ENCODE data around the gene ATOX1.

Gene ATOX1

DNA sequence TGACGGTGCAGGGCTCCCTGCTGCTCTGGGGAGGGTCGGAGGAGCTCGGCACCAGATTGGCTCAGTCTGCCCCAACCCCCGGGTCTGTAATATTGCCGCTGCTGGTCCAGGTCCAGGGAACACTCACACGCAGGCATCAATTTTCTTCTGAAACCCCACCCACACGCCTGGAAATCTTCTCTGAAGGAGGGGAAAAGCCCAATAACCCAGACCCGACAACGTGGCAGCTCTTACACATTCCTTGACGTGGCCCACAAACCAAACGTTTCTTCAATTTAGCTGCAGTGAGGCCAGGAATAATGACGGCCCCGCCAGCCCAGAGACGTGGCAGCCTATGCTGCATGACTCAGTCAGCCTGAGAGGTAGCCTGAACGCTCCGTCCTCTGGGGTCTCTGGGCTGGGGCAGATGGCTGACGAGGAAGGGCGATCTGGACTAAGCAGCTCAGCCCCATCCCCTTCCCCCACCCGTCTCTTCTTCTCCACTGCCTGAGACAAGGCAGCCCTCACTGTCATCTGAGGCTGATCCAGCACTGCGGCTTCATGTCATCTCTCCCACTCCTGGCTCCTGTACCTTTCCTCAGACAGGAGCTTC, 61.9 kb downstream of the ATOX1 start:
- FAIRE-seq, result no peak
- TF ChIP-seq POLR2AphosphoS5 (IDR thresholded peaks at IDR 0.05; ENCODE audit: low read depth, low read length) (no peak), POLR2A (IDR thresholded peaks at IDR 0.05; ENCODE audit: low read depth, low read length) (no peak), TAF1 (IDR thresholded peaks at IDR 0.05; ENCODE audit: low read depth, low read length) (no peak), POU2F2 (IDR thresholded peaks at IDR 0.05; ENCODE audit: low read depth, low read length) (no peak), PAX5 (IDR thresholded peaks at IDR 0.05; ENCODE audit: insufficient read depth, low read length, severe bottlenecking) (no peak), SPI1 (IDR thresholded peaks at IDR 0.05; ENCODE audit: low read depth, low read length) (no peak)
- no peak for DNase-seq (ENCODE audit: insufficient read length, low spot score)

DNA sequence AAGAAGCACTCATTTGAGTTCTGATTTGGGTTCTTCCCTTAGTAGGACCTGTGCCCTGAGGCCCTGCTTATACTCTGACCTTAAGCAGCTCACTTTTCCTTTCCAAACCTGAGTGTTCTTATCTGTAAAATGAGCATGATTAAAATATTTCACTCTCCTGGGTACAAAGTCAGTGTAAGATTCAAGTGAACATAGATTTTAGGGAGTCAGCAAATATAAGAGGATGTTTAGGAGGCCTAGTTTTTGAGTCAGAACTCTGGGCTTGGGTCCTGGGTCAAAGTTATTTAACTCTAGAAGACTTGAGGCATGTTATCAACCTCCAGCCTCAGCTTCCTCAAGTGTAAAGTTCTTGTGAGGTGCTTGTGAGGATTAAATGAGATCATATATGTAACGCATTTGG, 63.0 kb downstream of the ATOX1 start:
- DNase-seq (ENCODE audit: insufficient read length, low spot score) (no peak), FAIRE-seq (no peak)
- TF ChIP-seq POLR2AphosphoS5 (IDR thresholded peaks at IDR 0.05; ENCODE audit: low read depth, low read length), result no peak
- TF ChIP-seq POU2F2 (IDR thresholded peaks at IDR 0.05; ENCODE audit: low read depth, low read length), result no peak
- no peak for TF ChIP-seq POLR2A (IDR thresholded peaks at IDR 0.05; ENCODE audit: low read depth, low read length)
- no peak for TF ChIP-seq PAX5 (IDR thresholded peaks at IDR 0.05; ENCODE audit: insufficient read depth, low read length, severe bottlenecking)
- TF ChIP-seq TAF1 (IDR thresholded peaks at IDR 0.05; ENCODE audit: low read depth, low read length), result no peak
- TF ChIP-seq SPI1 (IDR thresholded peaks at IDR 0.05; ENCODE audit: low read depth, low read length), result no peak

DNA sequence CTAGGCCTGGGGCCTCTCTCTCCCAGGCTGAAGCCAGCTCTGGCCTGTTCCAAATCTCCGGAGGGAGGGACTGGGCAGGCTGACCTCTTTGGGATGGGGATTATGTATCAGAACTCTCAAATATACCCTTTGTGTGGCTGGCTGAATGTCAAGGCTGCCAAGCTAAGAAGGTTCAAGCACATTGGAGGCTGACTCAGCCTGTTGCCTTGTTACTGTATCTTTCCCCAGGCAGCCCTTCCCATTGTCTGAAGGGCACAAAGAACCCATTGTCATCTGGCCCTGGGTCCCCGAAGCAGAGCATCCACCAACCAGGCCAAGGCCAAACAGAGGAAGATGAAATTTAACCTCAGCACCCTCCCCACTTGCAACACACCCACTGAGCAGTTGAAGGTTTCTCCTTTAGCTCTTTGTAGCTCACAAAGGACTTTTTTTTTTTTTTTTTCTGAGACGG, 64.4 kb downstream of the ATOX1 start:
- no peak for FAIRE-seq
- no peak for DNase-seq (ENCODE audit: insufficient read length, low spot score)
- TF ChIP-seq SPI1 (IDR thresholded peaks at IDR 0.05; ENCODE audit: low read depth, low read length) (no peak), POLR2A (IDR thresholded peaks at IDR 0.05; ENCODE audit: low read depth, low read length) (no peak), PAX5 (IDR thresholded peaks at IDR 0.05; ENCODE audit: insufficient read depth, low read length, severe bottlenecking) (no peak), POU2F2 (IDR thresholded peaks at IDR 0.05; ENCODE audit: low read depth, low read length) (no peak), POLR2AphosphoS5 (IDR thresholded peaks at IDR 0.05; ENCODE audit: low read depth, low read length) (no peak), TAF1 (IDR thresholded peaks at IDR 0.05; ENCODE audit: low read depth, low read length) (no peak)
